ENCODE results near the gene TPPP. TPM values are rescaled to one million over a fixed set of nuclear protein-coding genes. Genes with fewer than 3 reads are reported as not detected.

TPPP gene
- total and polyA plus RNA-seq, 2 donors (not counting 3 experiments of a cell fraction or from before 2014, with no cell fraction given): 0.04 to 0.09 TPM

DNA sequence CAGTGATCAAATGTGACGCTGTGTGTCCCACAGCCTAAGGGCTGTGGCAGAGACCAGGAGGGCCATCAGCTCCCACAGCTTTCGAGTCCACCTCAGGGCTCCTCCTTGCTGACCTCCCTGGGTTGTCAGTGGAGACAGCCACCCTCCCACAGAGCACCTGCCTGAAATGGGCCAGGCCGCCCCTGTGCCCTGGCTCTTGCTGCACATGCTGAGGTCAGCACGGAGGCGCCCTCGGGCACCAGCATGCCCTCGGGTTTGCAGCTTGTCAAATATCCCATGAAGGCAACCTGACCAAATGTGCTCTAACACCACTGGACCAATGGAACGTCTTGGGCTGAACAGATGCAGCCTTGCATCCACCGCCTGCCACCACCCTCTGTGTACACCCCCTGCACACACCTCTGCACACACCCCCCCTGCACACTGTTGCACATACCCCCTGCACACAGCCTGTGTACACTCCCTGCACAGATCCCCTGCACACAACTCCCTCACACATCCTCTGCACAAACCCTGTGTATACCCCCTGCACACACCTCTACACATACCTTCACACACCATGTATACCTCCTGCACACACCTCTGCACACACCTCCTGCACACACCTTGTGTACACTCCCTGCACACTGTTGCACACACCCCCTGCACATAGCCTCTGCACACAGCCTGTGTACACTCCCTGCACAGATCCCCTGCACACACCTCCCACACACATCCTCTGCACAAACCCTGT, 83.0 kb downstream of the TPPP start:
- ChIA-PET CTCF (no interaction called here), POLR2A (no interaction called here)
- H3K4me2 ChIP-seq (ENCODE audit: insufficient read depth, low read length): no peak overlapping the region
- H4K20me1 ChIP-seq (replicated peaks; ENCODE audit: control insufficient read depth, extremely low read depth, insufficient read depth, low read length): no peaks in the 10 kb centered on the region
- H3K79me2 ChIP-seq (ENCODE audit: control insufficient read depth, insufficient read depth, low read length): peaks cover 21% of the 10 kb centered on the region
- H3K9ac ChIP-seq (replicated peaks; ENCODE audit: extremely low read depth, insufficient read depth, low read length): no peak overlapping the region
- intact Hi-C loops (cut with micrococcal nuclease): loop anchor here (5.0 kb wide), 2 partner anchors 138 to 1192 kb away; partner anchors contain the start of gene NDUFS6
- no peak overlapping the region for H2AFZ ChIP-seq (ENCODE audit: low read depth, low read length)
- no peaks in the 10 kb centered on the region for H3K9me1 ChIP-seq (replicated peaks; ENCODE audit: control insufficient read depth, extremely low read depth, insufficient read depth, low read length)
- dilution Hi-C loops (cut with MboI; ENCODE audit: extremely low pct_ligation_motif_present, low sequenced_read_pairs): no loop called here
- H3K27ac ChIP-seq (ENCODE audit: insufficient read depth, low read depth, low read length): no peak overlapping the region
- H3K9me3 ChIP-seq (replicated peaks; ENCODE audit: control insufficient read depth, insufficient read depth, low read length): no peaks in the 10 kb centered on the region
- no peaks in the 10 kb centered on the region for H3K27me3 ChIP-seq (ENCODE audit: control insufficient read depth in 2 of 2, insufficient read depth in 2 of 2, low read length in 2 of 2)
- TF ChIP-seq FOS (IDR thresholded peaks at IDR 0.05; ENCODE audit: borderline replicate concordance, insufficient read depth, low read length): no peak
- no peak for TF ChIP-seq JUN (IDR thresholded peaks at IDR 0.05; ENCODE audit: borderline replicate concordance, insufficient read depth, insufficient read length, low read depth)
- TF ChIP-seq EZH2 (IDR thresholded peaks at IDR 0.05; ENCODE audit: borderline replicate concordance, low read depth, low read length, severe bottlenecking): no peak
- no peak for TF ChIP-seq MYC (IDR thresholded peaks at IDR 0.05; ENCODE audit: low read depth, low read length)
- TF ChIP-seq GATA2 (IDR thresholded peaks at IDR 0.05; ENCODE audit: insufficient read depth, insufficient read length, low read depth, low read length): no peak
- TF ChIP-seq, protein P1, sequence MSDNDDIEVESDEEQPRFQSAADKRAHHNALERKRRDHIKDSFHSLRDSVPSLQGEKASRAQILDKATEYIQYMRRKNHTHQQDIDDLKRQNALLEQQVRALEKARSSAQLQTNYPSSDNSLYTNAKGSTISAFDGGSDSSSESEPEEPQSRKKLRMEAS (IDR thresholded peaks at IDR 0.05; ENCODE audit: insufficient read depth, insufficient read length): no peak
- DNase-seq (ENCODE audit: low read depth, low spot score) (no peak), FAIRE-seq (no peak)
- no peak overlapping the region for H3K4me3 ChIP-seq (replicated peaks in 1 of 3; ENCODE audit: insufficient read depth in 1 of 3, low read depth in 1 of 3, low read length in 3 of 3)
- peaks cover 2% of the 10 kb centered on the region for H3K4me1 ChIP-seq (ENCODE audit: control insufficient read depth, extremely low read depth, insufficient read depth, low read length)
- BruUV-seq (replicated peaks): no TSS peak
- H3K36me3 ChIP-seq (ENCODE audit: control insufficient read depth in 2 of 2, extremely low read depth in 1 of 2, insufficient read depth in 2 of 2, low read length in 2 of 2): no peaks in the 10 kb centered on the region

Other genes with a start within 250 kb of the TPPP start
- 0.82 and 0.92 TPM in 2 replicates for gene SLC9A3, start 168.9 kb downstream of the TPPP start, total RNA-seq
- gene SLC9A3, start 168.9 kb downstream of the TPPP start, polyA plus RNA-seq: 0.79 and 0.88 TPM in 2 replicates
- gene CEP72, start 81.0 kb downstream of the TPPP start, total RNA-seq: 9.5 and 9.6 TPM in 2 replicates
- 2.5 and 2.9 TPM in 2 replicates for gene CEP72, start 81.0 kb downstream of the TPPP start, polyA plus RNA-seq
- not detected in 2 replicates for gene ZDHHC11B, start 91.4 kb upstream of the TPPP start, total RNA-seq
- not detected in 2 replicates for gene ZDHHC11B, start 91.4 kb upstream of the TPPP start, polyA plus RNA-seq
- 2.1 and 4.4 TPM in 2 replicates for gene ZDHHC11, start 157.6 kb upstream of the TPPP start, total RNA-seq
- 0.35 and 1.3 TPM in 2 replicates for gene ZDHHC11, start 157.6 kb upstream of the TPPP start, polyA plus RNA-seq
- gene BRD9, start 199.4 kb upstream of the TPPP start, total RNA-seq: 58.5 and 67.6 TPM in 2 replicates
- gene BRD9, start 199.4 kb upstream of the TPPP start, polyA plus RNA-seq: 14.7 and 17.6 TPM in 2 replicates
- gene TRIP13, start 199.5 kb upstream of the TPPP start, total RNA-seq: 32.9 and 39.0 TPM in 2 replicates
- gene TRIP13, start 199.5 kb upstream of the TPPP start, polyA plus RNA-seq: 14.9 and 17.4 TPM in 2 replicates